HG03060 (cell line): ENCODE results near the gene ANXA2R.
A peak's percentile ranks its signal among the peaks of the same experiment; 100 is the strongest.
"Not testable (repeated sequence)": the region's sequence is repeated elsewhere in the genome, so short reads cannot be mapped to it uniquely, and the experiment has no call there.

Experiments used
- ATAC-seq: cut with Tn5 transposase; IDR thresholded peaks from one replicate; pipeline ENCODE4 v1.9.1; 2021; ENCODE audit warnings: low read depth, moderate number of reproducible peaks; ENCODE audit not compliant: unreplicated experiment

Gene ANXA2R

DNA sequence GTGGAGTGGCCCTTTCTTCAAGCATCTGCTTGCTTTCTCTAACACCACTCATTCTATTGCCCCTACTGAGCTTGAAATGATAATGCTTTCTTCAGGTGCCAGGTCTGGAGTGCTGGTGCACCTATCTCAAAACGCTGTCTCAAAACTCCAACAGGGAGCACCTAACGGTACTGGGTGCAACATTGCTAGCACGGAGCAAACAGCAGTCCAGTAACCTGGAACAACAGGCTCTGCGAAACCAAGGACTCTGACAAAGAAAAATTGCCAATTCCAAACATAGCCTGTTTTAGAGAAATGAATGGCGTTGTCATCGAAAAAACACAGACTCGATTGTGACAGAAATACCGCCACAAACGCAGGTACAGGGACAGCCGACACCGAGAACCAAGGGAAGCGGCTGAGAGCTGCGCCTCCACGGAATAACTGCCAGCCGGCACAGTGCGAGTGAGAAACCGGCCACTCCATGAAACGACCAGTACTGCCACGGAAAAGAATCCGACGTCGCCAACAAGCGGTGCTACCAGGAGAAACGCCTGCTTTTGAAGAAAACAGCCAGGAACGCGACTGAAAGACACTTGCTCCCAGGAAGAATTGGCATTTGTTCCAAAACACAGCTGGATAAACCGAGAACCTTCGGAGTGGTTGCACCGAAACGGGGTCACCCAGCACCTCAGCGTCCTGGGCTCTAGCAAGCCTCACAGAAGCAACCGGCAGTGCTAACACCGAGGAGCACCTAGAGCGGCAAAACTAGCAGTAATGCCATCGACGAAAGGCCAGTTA is 3.1 kb downstream of the ANXA2R start:
- no peak for ATAC-seq

DNA sequence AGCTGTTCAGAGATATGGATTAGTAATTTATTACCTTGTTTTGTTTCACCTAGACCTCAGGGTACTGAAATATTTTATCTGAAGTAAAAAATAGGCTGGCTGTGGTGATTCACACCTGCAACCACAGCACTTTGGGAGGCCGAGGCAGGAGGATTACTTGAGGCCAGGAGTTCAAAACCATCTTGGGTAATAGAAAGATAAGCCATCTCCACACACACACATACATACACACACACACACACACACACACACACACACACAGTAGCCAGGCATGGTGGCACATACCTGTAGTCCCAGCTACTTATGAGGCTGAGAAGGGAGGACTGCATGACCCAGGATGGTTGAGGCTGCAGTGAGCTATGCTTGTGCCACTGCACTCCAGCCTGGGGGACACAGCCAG is 3.7 kb downstream of the ANXA2R start:
- no peak for ATAC-seq

DNA sequence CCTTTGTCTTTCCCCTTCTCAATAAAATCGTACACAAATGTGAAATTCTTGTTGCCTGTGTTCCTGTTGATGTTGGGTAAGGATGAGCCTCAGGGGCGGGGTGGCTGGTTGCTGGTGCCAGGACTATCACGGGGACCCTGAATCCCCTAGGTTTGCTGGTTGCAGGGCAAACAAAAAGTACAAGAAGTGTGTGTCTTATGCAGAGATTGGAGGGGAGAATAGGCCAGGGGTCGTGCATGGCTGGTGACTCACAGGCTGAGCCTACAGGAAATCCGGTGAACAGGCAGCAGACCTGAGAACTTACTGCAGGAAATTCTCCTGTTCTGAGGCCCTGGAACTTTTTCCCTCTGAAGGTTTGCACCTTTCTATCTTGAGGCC is 5.5 kb downstream of the ANXA2R start:
- no peak for ATAC-seq

DNA sequence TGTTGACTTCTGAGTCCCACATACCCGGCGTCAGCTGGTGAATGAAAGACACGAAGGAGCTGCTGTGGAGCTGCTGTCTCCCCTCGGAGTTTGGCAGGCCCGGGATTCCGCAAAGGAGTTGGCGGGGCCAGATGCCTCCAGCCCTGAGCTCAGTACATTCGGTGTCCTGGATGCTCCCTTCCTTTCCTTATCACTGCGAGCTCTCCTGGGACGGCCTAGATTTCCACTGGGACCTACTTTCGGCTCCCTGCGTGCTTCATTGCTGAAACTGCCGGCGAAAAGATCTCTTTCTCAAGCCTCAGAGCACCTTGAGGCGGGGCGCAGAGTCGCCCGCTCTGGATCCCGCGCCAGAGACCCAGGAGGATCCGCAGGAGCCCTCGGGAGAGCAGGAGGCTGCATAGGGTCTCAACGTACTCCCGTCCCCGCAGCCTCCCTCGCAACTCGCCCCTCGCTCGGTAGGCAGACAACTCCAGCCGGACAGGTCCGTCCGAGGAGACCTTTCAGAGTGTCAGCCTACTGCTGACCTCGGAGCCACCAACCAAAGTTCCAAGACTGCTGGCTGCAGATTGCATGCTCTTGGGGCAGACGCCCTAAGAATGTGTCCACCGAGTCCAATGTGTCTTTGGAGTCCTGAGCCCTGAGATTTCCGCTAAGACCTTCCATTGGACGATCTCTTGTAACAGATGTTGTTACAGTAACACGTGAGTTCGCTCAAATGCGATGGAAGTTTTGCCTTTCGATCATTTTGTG is 6.1 kb downstream of the ANXA2R start:
- ATAC-seq = no peak

DNA sequence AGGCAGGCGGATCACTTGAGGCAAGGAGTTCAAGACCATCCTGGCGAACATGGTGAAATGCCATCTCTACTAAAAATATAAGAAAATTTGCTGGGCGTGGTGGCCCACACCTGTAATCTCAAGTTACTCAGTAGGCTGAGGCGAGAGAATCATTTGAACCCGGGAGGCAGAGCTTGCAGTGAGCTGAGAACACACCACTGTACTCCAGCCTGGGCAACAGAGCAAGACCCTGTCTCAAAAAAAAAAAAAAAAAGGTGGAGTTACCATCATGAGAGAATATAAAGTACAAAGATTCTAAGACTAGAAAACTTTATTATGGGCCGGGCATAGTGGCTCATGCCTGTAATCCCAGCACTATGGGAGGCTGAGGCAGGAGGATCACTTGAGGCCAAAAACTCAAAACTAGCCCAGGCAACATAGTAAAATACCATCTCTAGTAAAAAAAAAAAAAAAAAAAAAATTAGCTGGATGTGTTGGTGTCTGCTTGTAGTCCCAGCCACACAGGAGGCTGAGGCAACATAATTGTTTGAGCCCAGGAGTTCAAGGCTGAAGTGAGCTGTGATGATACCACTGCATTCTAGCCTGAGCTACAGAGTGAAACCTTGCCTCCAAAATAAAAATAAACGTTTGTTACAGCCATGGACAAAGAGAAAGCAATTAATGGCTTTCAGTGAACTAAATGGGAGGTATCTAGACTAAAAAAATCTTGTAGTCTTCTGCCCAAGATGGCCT is 12.9 kb downstream of the ANXA2R start:
- ATAC-seq = no peak

DNA sequence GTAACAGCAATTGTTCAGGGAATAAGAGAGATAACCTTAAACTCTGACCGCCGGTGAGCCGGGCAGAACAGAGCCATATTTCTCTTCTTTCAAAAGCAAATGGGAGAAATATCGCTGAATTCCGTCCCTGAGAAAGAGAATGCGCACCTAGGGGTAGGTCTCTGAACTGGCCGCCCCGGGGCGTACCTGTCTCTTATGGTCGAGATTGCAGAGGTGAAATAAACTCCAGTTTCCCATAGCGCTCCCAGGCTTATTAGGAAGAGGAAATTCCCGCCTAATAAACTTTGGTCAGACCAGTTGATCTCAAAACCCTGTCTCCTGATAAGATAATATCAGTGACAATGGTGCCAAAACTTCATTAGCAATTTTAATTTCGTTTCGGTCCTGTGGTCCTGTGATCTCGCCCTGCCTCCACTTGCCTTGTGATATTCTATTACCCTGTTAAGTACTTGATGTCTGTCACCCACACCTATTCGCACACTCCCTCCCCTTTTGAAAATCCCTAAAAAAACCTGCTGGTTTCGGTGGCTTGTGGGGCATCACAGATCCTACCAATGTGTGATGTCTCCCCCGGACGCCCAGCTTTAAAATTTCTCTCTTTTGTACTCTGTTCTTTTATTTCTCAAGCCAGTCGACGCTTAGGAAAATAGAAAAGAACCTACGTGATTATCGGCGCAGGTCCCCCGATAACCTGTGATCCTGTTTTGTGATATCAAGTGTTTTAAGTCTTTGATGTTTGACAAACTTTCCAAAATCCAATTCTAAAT is 14.8 kb downstream of the ANXA2R start:
- not testable (repeated sequence) for ATAC-seq

DNA sequence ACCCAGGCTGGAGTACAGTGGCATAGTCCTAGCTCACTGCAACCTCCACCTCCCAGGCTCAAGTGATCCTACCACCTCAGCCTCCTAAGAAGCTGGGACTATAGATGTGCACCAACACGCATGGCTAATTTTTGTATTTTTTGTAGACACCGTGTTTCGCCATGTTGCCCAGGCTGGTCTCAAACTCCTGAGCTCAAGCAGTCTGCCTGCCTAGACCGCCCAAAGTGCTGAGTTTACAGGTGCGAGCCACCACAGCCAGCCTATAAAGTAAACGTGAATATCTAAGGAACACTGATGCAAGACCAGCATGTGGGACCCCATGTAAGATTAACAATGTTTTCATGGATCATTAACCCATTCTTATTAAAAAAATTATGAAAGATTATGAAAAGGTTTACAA is 15.9 kb downstream of the ANXA2R start:
- no peak for ATAC-seq

DNA sequence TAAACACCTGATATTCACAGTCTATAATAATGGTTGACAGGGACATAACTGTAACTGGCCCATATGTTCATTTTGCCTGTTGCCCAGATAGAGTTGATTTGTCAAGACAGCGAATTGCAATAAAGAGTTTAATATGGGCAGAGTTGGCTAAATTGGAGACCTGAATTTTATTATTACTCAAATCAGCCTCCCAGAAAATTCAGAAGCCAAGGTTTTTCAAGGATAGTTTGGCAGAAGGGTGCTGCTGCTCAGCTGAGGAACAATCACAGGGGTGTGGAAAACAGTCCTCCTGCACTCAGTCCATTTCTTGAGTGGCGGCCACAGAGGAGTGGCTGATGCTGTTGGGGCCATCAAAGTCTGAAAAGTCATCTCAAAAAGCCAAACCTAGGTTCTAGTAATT is 19.0 kb downstream of the ANXA2R start:
- ATAC-seq = no peak

DNA sequence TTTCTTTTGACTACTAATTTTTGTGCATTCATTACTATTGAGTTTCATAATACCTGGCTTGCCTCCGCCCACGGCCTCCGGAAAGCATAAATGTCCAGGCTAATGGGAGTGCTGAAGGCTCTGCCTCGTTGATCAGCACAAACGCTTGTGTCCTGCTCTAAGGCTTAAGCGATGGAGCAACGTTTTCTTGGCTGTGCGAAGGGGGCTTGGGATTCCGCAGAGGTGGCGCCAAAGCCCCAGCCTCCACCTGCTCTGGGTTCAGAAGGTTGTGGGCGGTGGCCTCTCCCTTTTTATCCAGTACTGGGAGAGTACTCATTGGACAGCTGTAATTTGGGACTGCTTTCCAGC is 19.7 kb downstream of the ANXA2R start:
- peak; percentile 3 for ATAC-seq

DNA sequence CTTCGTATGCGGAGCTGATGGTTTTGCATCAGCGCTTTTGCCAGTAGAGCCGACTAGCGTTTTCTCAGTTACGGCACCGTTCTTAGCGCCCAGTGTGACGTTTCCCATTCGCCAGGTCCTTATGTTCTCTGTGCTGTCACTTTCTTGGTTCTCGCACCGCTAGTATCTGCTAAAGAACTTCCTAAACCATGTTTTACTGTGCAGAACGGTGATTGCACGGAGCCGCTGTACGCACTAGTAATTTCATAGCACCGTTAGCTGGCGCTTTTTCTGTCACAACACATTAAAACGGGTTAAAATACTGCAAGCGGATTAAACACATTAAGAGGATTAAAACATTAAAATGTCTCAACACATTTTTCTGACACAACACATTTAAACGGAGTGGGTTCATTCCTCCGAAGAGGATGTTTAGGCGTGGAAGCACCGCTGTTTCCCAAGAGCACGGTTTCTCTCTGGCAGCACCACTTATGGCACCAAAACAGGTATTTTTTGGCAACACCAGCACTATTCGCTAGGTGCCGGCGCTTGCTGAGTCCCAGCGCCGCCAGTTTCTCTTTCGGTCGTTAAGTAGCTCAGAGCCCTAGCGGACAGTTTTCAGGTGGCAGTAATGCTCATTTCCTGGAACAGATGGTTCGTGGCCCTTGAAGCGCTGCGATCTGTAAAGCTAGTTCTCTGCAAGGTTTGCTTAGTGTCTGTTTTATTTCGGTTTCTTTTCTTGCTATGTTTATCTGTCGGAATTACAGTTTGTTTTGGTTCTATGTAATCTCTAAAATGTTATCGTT is 20.3 kb downstream of the ANXA2R start:
- ATAC-seq = peak; percentile 53

DNA sequence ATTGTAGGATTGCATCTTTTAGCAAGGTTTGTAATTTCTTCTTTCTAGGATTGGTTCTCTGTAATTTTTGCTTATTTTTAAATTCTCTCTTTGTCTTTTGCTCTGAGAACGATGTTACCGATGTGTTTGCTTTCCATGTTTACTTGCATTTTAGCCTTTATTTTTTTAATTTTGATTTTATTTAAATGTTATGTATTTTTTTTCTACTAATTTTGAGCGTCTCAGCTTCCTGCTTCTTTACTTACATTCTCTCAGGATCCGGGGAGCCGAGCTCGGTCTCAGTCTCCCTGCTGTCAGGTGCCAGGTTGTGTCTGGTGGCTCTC is 20.9 kb downstream of the ANXA2R start:
- no peak for ATAC-seq

DNA sequence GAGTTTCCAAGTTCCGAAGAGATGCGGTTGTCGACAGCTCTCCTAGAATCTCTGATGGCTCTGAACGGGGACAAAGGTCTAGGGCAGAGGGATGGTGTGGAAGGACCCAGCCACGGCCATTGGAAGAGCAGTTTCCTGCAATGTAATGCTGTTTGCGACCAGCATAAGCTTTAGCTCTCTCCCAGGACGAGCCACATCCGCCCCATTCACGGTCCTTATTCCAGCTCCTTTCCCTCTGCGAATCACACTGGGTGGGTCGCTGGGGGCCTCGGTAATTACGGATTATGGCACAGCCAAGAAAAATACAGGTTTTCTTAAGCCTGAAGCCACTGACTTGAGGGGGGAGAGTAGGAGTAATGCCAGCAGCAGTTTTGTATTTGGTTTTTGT is 22.7 kb downstream of the ANXA2R start:
- no peak for ATAC-seq

DNA sequence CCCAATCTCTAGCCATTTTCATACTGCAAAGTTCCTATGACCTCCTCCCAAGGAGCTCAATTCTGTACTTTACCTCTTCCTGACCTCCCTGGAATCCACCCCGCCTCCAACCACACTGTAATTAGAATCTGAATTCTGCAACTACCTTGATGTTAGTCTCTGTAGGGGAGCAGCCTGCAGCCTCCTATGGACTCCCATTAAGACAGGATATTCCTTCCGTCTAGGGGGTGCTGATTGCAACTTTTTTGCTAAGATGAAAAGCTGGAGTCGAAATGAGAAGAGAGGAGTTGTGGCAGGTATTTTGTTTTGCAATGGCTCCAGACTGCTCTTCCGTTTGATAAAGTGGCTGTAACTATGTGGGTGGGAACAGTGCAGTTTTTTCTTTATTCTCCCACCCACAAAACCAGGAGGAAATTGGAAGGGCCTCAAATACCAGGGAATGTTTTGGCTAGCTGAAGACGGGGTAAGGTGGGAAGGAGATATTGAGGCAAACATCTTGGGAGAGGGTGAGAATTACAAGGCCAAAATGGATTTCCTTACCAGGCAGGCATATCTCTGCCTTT is 23.8 kb downstream of the ANXA2R start:
- ATAC-seq = no peak

DNA sequence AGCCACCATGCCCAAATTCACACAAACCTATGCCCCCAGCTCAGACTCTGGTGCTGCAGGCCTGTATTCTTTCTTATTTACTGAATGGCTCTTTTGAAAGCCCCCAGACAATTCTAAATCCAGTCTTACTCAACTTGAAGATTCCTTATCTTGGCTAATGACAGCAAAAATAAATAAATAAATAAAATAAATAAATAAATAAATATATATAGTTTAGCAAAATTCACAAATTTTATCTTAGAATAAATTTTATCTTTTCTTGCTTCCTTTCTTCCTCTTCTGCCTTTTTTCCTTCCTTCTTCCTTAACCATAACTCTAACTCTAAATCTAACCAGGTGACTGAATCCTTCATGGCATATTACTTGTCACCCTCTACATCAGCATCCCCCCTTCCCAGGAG is 25.6 kb downstream of the ANXA2R start:
- no peak for ATAC-seq

DNA sequence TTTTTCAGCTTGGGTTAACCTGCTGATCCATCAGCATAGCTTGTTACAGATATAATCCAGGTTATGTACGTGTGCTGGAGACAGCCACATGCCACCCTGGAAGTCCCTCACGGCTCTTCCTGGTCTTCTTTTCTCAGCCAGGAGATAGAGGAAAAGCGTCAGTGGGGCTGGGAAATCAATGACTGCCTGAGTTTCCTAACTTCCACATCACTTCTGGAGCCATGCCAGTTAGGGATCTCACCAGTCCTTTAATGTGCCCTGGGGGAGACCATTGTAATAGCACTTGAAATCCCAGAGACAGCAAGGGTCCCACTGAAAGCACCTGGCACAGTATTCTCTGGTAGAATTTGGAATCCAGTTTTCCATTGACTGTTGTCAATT is 29.2 kb downstream of the ANXA2R start:
- ATAC-seq = no peak

DNA sequence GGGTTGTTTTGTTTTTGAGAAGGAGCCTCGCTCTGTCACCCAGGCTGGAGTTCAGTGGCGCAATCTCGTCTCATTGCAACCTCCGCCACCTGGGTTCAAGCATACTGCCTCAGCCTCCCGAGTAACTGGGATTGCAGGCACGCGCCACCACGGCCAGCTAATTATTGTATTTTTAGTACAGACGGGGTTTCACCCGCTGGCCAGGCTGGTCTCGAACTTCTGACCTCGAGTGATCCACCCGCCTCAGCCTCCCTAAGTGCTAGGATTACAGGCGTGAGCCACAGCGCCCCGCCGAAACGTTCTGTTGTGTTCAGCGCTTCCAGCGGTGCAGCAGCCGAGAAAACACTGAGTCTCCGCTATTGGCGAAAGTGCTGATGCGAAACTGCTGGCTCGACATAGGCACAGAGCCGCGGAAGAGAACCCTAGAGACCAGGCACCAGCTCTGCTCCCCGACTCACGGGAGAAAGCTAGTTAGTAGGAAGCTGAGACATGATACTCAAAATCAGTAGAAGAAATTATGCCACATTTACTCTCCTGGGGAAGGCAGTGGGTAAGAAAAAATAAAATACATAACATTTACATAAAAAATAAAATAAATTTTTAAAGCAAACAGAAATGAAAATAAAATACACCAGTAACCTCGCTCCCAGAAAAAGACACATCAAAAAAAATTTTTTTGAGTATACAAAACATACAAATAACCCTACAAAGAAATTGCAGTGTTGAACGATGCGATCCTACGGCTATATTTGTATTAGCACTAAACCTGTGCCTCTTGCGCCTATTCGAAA is 31.6 kb downstream of the ANXA2R start:
- peak; percentile 29 for ATAC-seq

DNA sequence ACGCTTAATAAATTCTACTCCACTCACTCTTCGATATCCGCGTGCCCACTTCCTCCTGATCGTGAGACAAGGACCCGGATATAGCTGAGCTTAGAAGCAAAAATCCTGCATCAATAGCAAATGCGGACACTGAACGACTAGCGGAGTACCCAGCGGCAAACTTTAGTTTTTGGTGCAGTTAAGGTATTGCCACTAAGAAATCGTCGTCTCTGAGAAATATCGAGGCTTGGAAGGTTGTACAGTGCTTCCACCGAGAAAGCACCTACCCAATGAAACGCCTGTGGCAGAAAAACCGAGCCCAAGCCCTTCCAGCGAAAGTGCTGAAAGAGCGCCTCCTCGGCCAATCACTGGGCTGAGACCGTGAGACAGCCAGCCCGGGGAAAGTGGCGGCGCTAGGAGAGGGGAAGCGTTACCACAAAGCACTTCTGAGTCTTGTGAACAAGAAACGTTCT is 32.2 kb downstream of the ANXA2R start:
- ATAC-seq = peak; percentile 22

DNA sequence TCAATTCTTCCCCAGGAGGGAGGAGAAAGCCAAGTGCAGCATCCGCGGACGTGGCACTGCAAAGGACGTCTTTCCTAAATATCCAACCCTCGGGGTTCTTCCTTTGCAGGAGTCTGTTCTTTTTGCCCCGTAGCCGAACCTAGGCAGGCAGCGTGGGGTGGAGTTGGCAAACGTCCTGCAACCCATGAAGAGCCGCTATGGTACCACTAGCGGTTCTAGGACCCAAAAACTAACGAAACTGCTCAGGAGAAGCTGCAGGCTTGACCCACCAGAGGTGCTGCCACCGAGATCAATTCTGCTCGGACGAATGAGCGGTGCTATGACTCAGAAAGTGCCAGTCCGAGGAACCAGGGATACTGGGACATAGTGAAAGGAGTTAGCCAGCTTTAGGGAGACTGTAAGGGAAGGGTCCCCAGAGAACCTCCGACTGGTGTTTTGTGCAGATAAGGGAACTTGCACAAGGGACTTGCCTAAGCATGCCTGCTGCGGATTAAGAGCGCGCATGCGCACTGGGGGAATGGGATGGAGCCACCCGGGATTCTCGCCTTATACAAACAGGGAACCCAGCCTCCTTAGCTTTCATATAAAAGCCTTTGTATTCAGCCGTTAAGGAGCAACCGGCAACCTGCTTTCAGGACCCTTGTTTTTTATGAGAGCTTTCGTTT is 32.7 kb downstream of the ANXA2R start:
- peak; percentile 14 for ATAC-seq
